GM13977 (cell line): ENCODE data around the gene IL6R.

Experiments used
- DNase-seq: peaks from one replicate; pipeline ENCODE4 v3.0.0; 2012; ENCODE audit warnings: low spot score
- CTCF ChIP-seq: IDR thresholded peaks from 2 replicates; pipeline ENCODE4 v1.5.1; 2012; ENCODE audit warnings: mild to moderate bottlenecking, control low read depth; ENCODE audit not compliant: insufficient read depth; ENCODE audit errors: extremely low read depth, missing control alignments
- in situ Hi-C: fragments of 300-500 bp; cut with MboI; formaldehyde crosslinking; loops from one replicate; pipeline ENCODE4 v1.12.0; 2022; ENCODE audit warnings: low sequenced_read_pairs, low pct_unique_long_range_greater_than_20kb, mixed read lengths, inconsistent platforms; ENCODE audit not compliant: unreplicated experiment

Gene IL6R

GRCh38 chr1:154453574-154454352 is 48.6 kb downstream of the IL6R start:
- no peak for TF ChIP-seq CTCF
- in situ Hi-C loops, result no loop called here
- no peak for DNase-seq

- TF ChIP-seq CTCF, result no peak
- DNase-seq, result no peak
- in situ Hi-C loops, result no loop called here
Observed at GRCh38 chr1:154454386-154455120, 49.4 kb downstream of the IL6R start.

- in situ Hi-C loops, result no loop called here
Observed at GRCh38 chr1:154456631-154457030, 51.5 kb downstream of the IL6R start.

GRCh38 chr1:154459080-154459479 is 53.9 kb downstream of the IL6R start:
- DNase-seq, result no peak
- in situ Hi-C loops, result no loop called here
- TF ChIP-seq CTCF, result no peak

More at GRCh38 chr1:154456631-154457030, 51.5 kb downstream of the IL6R start:
- no peak for TF ChIP-seq CTCF
- DNase-seq, result no peak

- DNase-seq, result no peak
- TF ChIP-seq CTCF, result no peak
- in situ Hi-C loops, result no loop called here
Observed at GRCh38 chr1:154460695-154461260, 55.6 kb downstream of the IL6R start.

GRCh38 chr1:154463512-154463990 is 58.4 kb downstream of the IL6R start:
- in situ Hi-C loops, result no loop called here
- no peak for DNase-seq
- no peak for TF ChIP-seq CTCF
